ENCODE measurements around the gene ZNF425. TPM values are rescaled to one million over a fixed set of nuclear protein-coding genes. Genes with fewer than 3 reads are reported as not detected.
A peak's percentile ranks its signal among the peaks of the same experiment; 100 is the strongest.

Gene ZNF425
- total RNA-seq, 5 donors from 2014 or later (not counting 1 experiment from before 2014, with no cell fraction given) = 0.28 to 2.7 (median 1.9) TPM

- no peak overlapping the region for H3K4me3 ChIP-seq (ENCODE audit: control insufficient read depth in 1 of 2, extremely low read depth in 1 of 2, low read length in 1 of 2)
- WGBS (ENCODE audit: insufficient coverage) = no CpG with 5 or more reads among the region's 2 CpGs
- ChIA-PET POLR2A (no interaction called here), CTCF (no interaction called here)
- no peaks in the 10 kb centered on the region for H3K27me3 Mint-ChIP-seq
- DNase-seq = no peak
- H3K9me3 ChIP-seq = no peaks in the 10 kb centered on the region
- H3K27ac Mint-ChIP-seq = no peak overlapping the region
- peaks cover under 1 to 2% (median 1%) of the 10 kb centered on the region in 3 donors for H3K4me1 Mint-ChIP-seq
- peaks cover 0 to 2% of the 10 kb centered on the region in 2 experiments for H3K4me1 ChIP-seq (ENCODE audit: control insufficient read depth in 1 of 2, extremely low read depth in 1 of 2, insufficient read depth in 2 of 2, low read length in 2 of 2)
- H3K9me3 Mint-ChIP-seq = peaks cover 4 to 10% (median 6%) of the 10 kb centered on the region in 3 donors
- H3K4me3 Mint-ChIP-seq = no peak overlapping the region
- H3K36me3 ChIP-seq (ENCODE audit: control insufficient read depth in 2 of 2, extremely low read depth in 1 of 2, insufficient read depth in 1 of 2, low read length in 1 of 2) = peaks cover 0 to 8% of the 10 kb centered on the region in 2 donors
- no peak for ATAC-seq (replicated peaks in 1 of 4)
- H3K36me3 Mint-ChIP-seq = peaks cover 22% of the 10 kb centered on the region
- no peaks in the 10 kb centered on the region for H3K27me3 ChIP-seq (replicated peaks in 1 of 2; ENCODE audit: control insufficient read depth in 2 of 2, extremely low read depth in 1 of 2, insufficient read depth in 2 of 2, low read length in 1 of 2)
- H3K27ac ChIP-seq (ENCODE audit: low read length) = no peak overlapping the region
These were observed 7.0 kb upstream of the ZNF425 start for GRCh38 chr7:149133028-149133710.

DNA sequence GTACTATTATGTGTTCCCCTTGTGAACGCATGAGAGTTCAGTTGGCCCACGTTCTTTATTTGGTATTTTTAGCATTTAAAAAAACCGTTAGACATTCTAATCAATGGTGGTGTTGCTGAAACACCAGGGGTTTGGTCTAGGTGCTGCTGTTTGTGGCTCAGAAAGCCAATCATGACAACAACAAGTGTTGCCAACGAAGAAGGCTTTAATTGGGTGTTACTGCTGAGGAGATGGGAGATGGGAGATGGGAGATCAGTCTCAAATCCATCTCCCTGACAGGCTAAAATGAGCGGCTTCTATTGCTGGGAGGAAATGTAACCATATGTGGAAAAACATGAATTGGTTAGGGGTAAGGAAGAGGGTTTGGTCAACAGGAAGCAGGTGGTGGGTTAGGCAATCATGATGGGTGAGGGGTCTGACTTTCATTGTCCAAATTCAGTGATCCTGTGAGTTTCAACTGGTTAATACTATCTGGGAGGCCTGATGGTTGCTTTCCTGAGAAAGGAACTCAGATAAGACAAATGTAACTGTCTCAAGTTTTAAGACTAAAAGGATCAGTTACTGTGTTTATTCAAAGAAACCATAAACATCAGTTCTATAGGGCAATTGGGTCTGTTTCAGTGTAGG lies 4.6 kb upstream of the ZNF425 start:
- Histone ChIP-seq H3K27me3 (replicated peaks in 1 of 2; ENCODE audit: control insufficient read depth in 2 of 2, extremely low read depth in 1 of 2, insufficient read depth in 2 of 2, low read length in 1 of 2) (peaks cover 0 to 2% of the 10 kb centered on the region in 2 experiments), H3K9me3 (no peaks in the 10 kb centered on the region), H3K36me3 (ENCODE audit: control insufficient read depth in 2 of 2, extremely low read depth in 1 of 2, insufficient read depth in 1 of 2, low read length in 1 of 2) (peaks cover 0 to 8% of the 10 kb centered on the region in 2 donors), H3K4me3 (ENCODE audit: control insufficient read depth in 1 of 2, extremely low read depth in 1 of 2, low read length in 1 of 2) (no peak overlapping the region), H3K4me1 (ENCODE audit: control insufficient read depth in 1 of 2, extremely low read depth in 1 of 2, insufficient read depth in 2 of 2, low read length in 2 of 2) (peaks cover 2 to 9% of the 10 kb centered on the region in 2 experiments), H3K27ac (ENCODE audit: low read length) (no peak overlapping the region)
- Mint-ChIP-seq H3K36me3 (peaks cover 22% of the 10 kb centered on the region), H3K27me3 (no peaks in the 10 kb centered on the region), H3K4me3 (no peak overlapping the region), H3K4me1 (peaks cover 9 to 16% (median 10%) of the 10 kb centered on the region in 3 donors), H3K9me3 (peaks cover 4 to 10% (median 6%) of the 10 kb centered on the region in 3 donors), H3K27ac (peak overlapping the region in 1 of 2 donors; percentile 16)
- POLR2A ChIA-PET = no interaction called here
- WGBS (ENCODE audit: insufficient coverage) = 96% methylated on average over 5 of the region's 5 CpGs
- CTCF ChIA-PET = no interaction called here
- DNase-seq (no peak), ATAC-seq (replicated peaks in 1 of 4) (no peak)

- under 1% methylated on average over 35 of the region's 48 CpGs for WGBS (ENCODE audit: insufficient coverage)
- H3K36me3 Mint-ChIP-seq = peaks cover 13% of the 10 kb centered on the region
- CTCF ChIA-PET = interaction anchor here (0.6 to 3.3 kb wide), 6 partner anchors 9 to 25 kb away, joined by 3 to 27 read pairs (median 4); partner anchors contain the start of gene ZNF398 (in 1 of the 2)
These were observed 640 bp upstream of the ZNF425 start for GRCh38 chr7:149126662-149127266.

DNA sequence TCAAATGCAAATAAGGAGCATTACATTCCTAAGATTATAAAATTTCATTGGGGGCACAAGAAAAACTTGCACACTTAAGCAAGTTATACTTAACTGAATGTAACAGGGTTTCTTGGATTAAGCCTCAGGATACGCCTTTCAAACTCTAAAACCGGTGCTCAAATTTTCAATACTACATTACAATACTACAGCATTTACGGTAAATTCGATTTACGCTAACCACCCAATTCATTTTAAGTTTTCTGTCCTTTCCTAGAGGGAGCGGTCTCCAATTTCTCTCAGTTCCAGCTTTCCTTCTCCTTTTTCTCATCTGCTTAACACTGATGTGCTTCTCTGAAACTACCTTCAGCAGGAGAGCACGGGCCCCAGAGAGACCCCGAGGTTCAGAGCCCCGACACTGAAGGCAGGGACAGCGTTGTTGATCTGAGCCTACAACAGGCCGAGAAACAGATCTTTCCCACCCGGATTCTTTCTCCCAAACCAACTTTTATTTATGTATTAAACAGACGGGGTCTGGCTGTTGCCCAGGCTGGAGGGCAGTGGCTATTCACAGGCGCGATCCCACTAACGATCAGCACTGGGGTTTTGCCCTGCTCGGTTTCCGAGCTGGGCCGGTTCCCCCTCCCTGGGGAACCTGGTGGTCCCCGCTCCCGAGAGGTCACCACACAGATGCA lies 798 bp downstream of the ZNF425 start:
- 16% methylated on average over 21 of the region's 21 CpGs for WGBS (ENCODE audit: insufficient coverage)
- CTCF ChIA-PET = interaction anchor here (0.6 to 3.3 kb wide), 7 partner anchors 22 to 154 kb away, joined by 3 to 27 read pairs (median 5); partner anchors contain the start of gene ZNF398 (in 2 of the 2)
- ATAC-seq (replicated peaks in 1 of 4) = no peak

More at GRCh38 chr7:149126662-149127266, 640 bp upstream of the ZNF425 start:
- peaks cover 6 to 13% of the 10 kb centered on the region in 2 experiments for H3K4me1 ChIP-seq (ENCODE audit: control insufficient read depth in 1 of 2, extremely low read depth in 1 of 2, insufficient read depth in 2 of 2, low read length in 2 of 2)
- Mint-ChIP-seq H3K27ac (peak overlapping the region; percentile 99 to 100), H3K4me3 (peak overlapping the region; percentile 95 to 100 (median 100)), H3K4me1 (peaks cover 20 to 29% (median 21%) of the 10 kb centered on the region in 3 donors), H3K27me3 (no peaks in the 10 kb centered on the region), H3K9me3 (peaks cover 4 to 10% (median 6%) of the 10 kb centered on the region in 3 donors)
- POLR2A ChIA-PET = interaction anchor here (0.6 to 0.8 kb wide), 3 partner anchors 20 to 34 kb away, joined by 3 to 6 read pairs (median 3); partner anchors contain the start of gene ZNF398 (in 1 of the 2)
- peaks cover 0 to 8% of the 10 kb centered on the region in 2 donors for H3K36me3 ChIP-seq (ENCODE audit: control insufficient read depth in 2 of 2, extremely low read depth in 1 of 2, insufficient read depth in 1 of 2, low read length in 1 of 2)
- ATAC-seq (replicated peaks in 1 of 4) (peak; percentile 46 to 63 (median 56)), DNase-seq (peak in 30 of 35 experiments; percentile 2 to 60 (median 28))
- peak overlapping the region; percentile 92 to 95 for H3K4me3 ChIP-seq (ENCODE audit: control insufficient read depth in 1 of 2, extremely low read depth in 1 of 2, low read length in 1 of 2)
- peaks cover 0 to 2% of the 10 kb centered on the region in 2 experiments for H3K27me3 ChIP-seq (replicated peaks in 1 of 2; ENCODE audit: control insufficient read depth in 2 of 2, extremely low read depth in 1 of 2, insufficient read depth in 2 of 2, low read length in 1 of 2)
- no peaks in the 10 kb centered on the region for H3K9me3 ChIP-seq
- H3K27ac ChIP-seq (ENCODE audit: low read length) = peak overlapping the region; percentile 85

DNA sequence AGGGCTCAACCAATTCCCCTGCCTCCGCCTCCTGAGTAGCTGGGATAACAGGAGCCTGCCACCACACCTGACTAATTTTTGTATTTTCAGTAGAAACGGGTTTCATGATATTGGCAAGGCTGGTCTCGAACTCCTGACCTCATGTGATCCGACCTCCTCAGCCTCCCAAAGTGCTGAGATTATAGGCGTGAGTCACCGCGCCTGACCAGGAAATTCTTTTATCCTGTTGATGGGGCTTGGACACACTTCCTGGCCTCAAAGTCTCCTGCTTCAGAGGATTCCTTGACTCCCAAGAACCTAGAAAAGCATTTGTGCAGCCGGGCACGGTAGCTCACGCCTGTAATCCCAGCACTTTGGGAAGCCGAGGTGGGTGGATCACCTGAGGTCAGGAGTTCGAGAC lies 16.2 kb downstream of the ZNF425 start:
- ChIA-PET POLR2A (no interaction called here), CTCF (no interaction called here)
- no peak for DNase-seq
- no peaks in the 10 kb centered on the region for H3K9me3 Mint-ChIP-seq
- Histone ChIP-seq H3K36me3 (ENCODE audit: control insufficient read depth in 2 of 2, extremely low read depth in 1 of 2, insufficient read depth in 1 of 2, low read length in 1 of 2) (no peaks in the 10 kb centered on the region), H3K9me3 (no peaks in the 10 kb centered on the region), H3K4me3 (ENCODE audit: control insufficient read depth in 1 of 2, extremely low read depth in 1 of 2, low read length in 1 of 2) (no peak overlapping the region), H3K4me1 (ENCODE audit: control insufficient read depth in 1 of 2, extremely low read depth in 1 of 2, insufficient read depth in 2 of 2, low read length in 2 of 2) (no peaks in the 10 kb centered on the region), H3K27ac (ENCODE audit: low read length) (no peak overlapping the region), H3K27me3 (replicated peaks in 1 of 2; ENCODE audit: control insufficient read depth in 2 of 2, extremely low read depth in 1 of 2, insufficient read depth in 2 of 2, low read length in 1 of 2) (no peaks in the 10 kb centered on the region)
- peaks cover 11% of the 10 kb centered on the region for H3K36me3 Mint-ChIP-seq
- H3K4me3 Mint-ChIP-seq = no peak overlapping the region
- 94% methylated on average over 3 of the region's 12 CpGs for WGBS (ENCODE audit: insufficient coverage)
- no peaks in the 10 kb centered on the region for H3K4me1 Mint-ChIP-seq
- ATAC-seq (replicated peaks in 1 of 4) = no peak
- H3K27ac Mint-ChIP-seq = no peak overlapping the region
- no peaks in the 10 kb centered on the region for H3K27me3 Mint-ChIP-seq

More for the DNA sequence above, 798 bp downstream of the ZNF425 start:
- H3K27me3 ChIP-seq (replicated peaks in 1 of 2; ENCODE audit: control insufficient read depth in 2 of 2, extremely low read depth in 1 of 2, insufficient read depth in 2 of 2, low read length in 1 of 2) = peaks cover 0 to 2% of the 10 kb centered on the region in 2 experiments
- Mint-ChIP-seq H3K27ac (peak overlapping the region; percentile 99 to 100), H3K27me3 (no peaks in the 10 kb centered on the region), H3K36me3 (peaks cover under 1% of the 10 kb centered on the region), H3K4me3 (peak overlapping the region; percentile 95 to 100 (median 100)), H3K4me1 (peaks cover 20 to 29% (median 21%) of the 10 kb centered on the region in 3 donors), H3K9me3 (no peaks in the 10 kb centered on the region)
- POLR2A ChIA-PET = interaction anchor here in 1 of 2 donors (0.6 to 0.8 kb wide), 2 partner anchors 22 to 106 kb away, joined by 4 to 6 read pairs; partner anchors contain the start of gene ZNF398
- peaks cover 6 to 13% of the 10 kb centered on the region in 2 experiments for H3K4me1 ChIP-seq (ENCODE audit: control insufficient read depth in 1 of 2, extremely low read depth in 1 of 2, insufficient read depth in 2 of 2, low read length in 2 of 2)
- peaks cover 0 to 2% of the 10 kb centered on the region in 2 donors for H3K36me3 ChIP-seq (ENCODE audit: control insufficient read depth in 2 of 2, extremely low read depth in 1 of 2, insufficient read depth in 1 of 2, low read length in 1 of 2)
- peak in 4 of 35 experiments; percentile 1 to 12 (median 9) for DNase-seq
- H3K4me3 ChIP-seq (ENCODE audit: control insufficient read depth in 1 of 2, extremely low read depth in 1 of 2, low read length in 1 of 2) = peak overlapping the region; percentile 92 to 95
- H3K27ac ChIP-seq (ENCODE audit: low read length) = peak overlapping the region; percentile 66
- no peaks in the 10 kb centered on the region for H3K9me3 ChIP-seq
